Heart left ventricle (tissue), 16 donors: ENCODE results near the gene CCDC85C. TPM values are rescaled to one million over a fixed set of nuclear protein-coding genes. Genes with fewer than 3 reads are reported as not detected.

Source experiments
- ATAC-seq, 4 donors: fragments of 200-7000 bp; cut with Tn5 transposase; one replicate each; pipeline ENCODE4 v1.9.1; 2020 to 2022; ENCODE audit warnings: moderate library complexity in 4 of 4, mild to moderate bottlenecking in 3 of 4, moderate number of reproducible peaks in 1 of 4
- DNase-seq, 5 donors: peaks; one replicate each; pipeline ENCODE4 v3.0.0-alpha.2; 2020
- H3K27ac ChIP-seq, 12 donors: fragments of 200-600 bp; sonication (generic) in 4 of 12; one replicate each; pipeline versions ENCODE4 v1.5.0 to v1.8.0; 2016 to 2022; ENCODE audit warnings: mild to moderate bottlenecking in 2 of 12
- H3K27me3 ChIP-seq, 9 donors: fragments of 200-600 bp; sonication (generic) in 2 of 9; one replicate each; pipeline versions ENCODE4 v1.5.1 to v1.8.0; 2016 to 2022; ENCODE audit warnings: mild to moderate bottlenecking in 3 of 9
- H3K36me3 ChIP-seq, 9 donors: fragments of 200-600 bp; sonication (generic) in 2 of 9; one replicate each; pipeline versions ENCODE4 v1.5.0 to v1.8.0; 2018 to 2022; ENCODE audit warnings: mild to moderate bottlenecking in 2 of 9
- H3K4me1 ChIP-seq, 12 donors: fragments of 200-600 bp; sonication (generic) in 4 of 12; one replicate each; pipeline versions ENCODE4 v1.5.0 to v1.8.0; 2016 to 2022; ENCODE audit warnings: mild to moderate bottlenecking in 3 of 12
- H3K4me3 ChIP-seq, 12 donors: fragments of 200-600 bp; sonication (generic) in 4 of 12; one replicate each; pipeline versions ENCODE4 v1.5.0 to v1.8.0; 2017 to 2022; ENCODE audit warnings: mild to moderate bottlenecking in 9 of 12, moderate library complexity in 4 of 12
- H3K9me3 ChIP-seq, 12 donors: fragments of 200-600 bp; sonication (generic) in 4 of 12; one replicate each; pipeline versions ENCODE4 v1.5.0 to v1.8.0; 2016 to 2022; ENCODE audit warnings: mild to moderate bottlenecking in 1 of 12
- POLR2A ChIP-seq, 2 donors: fragments of 450-650 bp; IDR thresholded peaks; one replicate each; pipeline ENCODE4 v1.6.1; 2017; ENCODE audit warnings: antibody characterized with exemption in 2 of 2, mild to moderate bottlenecking in 2 of 2, moderate library complexity in 2 of 2
- WGBS, 4 donors: extraction: QIAGEN DNeasy Blood & Tissue Kit in 2 of 4; methylation state at CpG; one replicate each; pipeline versions ENCODE4 v1.1.5 to v1.1.7; 2013 to 2018; 5-methylcytosine and 5-hydroxymethylcytosine counted together
- intact Hi-C, 10 donors: fragments of 100-400 bp; cut with DNase I; formaldehyde crosslinking; loops; one replicate each; pipeline versions ENCODE4 v1.11.1 to v1.14.2; 2022
- polyA plus RNA-seq, 2 donors: library from polyadenylated mRNA; stranded (reverse); fragments of 200-250 nt; gene quantifications; one replicate each; pipeline ENCODE4 v1.2.3, GENCODE V29; 2013
- total RNA-seq, 9 donors: library from RNA; depleted of rRNA in 2 of 9; stranded (reverse); fragments of >200 nt in 2 of 9; fragmentation: NEBNext Ultra II Directional in 3 of 9; extraction: Animal tissue kit (Norgen Biotek cat#: 25700) in 3 of 9; gene quantifications; one replicate each; pipeline versions ENCODE4 v1.1.0 to v1.2.4, GENCODE V29; 2016 to 2023
- TF ChIP-seq, protein P1 (sequence below), 12 donors: fragments of 200-600 bp; sonication (generic) in 4 of 12; IDR thresholded peaks; one replicate each; pipeline versions ENCODE4 v1.5.0 to v1.8.0; 2018 to 2022; ENCODE audit warnings: antibody characterized with exemption in 12 of 12, mild to moderate bottlenecking in 5 of 12
- donor health status: ischemic (EF 13 %, LVEDD 7.1; RV severe dilation, severe dysfunction).
- donor health status: healthy with polysubstance abuse.
- donor health status: DM: no; HTN: yes; CAD: no.
- donor health status: DM: no; HTN: no; CAD: no.
- donor health status: ischemic (EF 25% LVEDD 6.9; RV normal size, moderate dysfunction).
- donor health status: ischemic (EF 25% LVEDD 5.7; RV mildly dilated, moderate dysfunction).
- donor health status: healthy.
- donor health status: DM: yes; HTN: yes; CAD: no.
- donor health status: ischemic (EF 35%, LVEDD 5.7; RV mildly dilated, moderate dysfunction).
- donor health status: nonischemic (EF 11% LVEDD 7.7; RV severe dilation, severe dysfunction).
- donor health status: DM: yes; HTN: yes; CAD: no.
- donor health status: PGD.
- donor health status: ischemic (EF 29% LVEDD 5.4; RV normal size, mild dysfunction).
- donor health status: nonischemic (EF 23%, LVEDD 6.1; RV moderate dilation, normal function).

CCDC85C gene
- total and polyA plus RNA-seq, 11 donors: 22.5 to 45.4 (median 29.7) TPM

DNA sequence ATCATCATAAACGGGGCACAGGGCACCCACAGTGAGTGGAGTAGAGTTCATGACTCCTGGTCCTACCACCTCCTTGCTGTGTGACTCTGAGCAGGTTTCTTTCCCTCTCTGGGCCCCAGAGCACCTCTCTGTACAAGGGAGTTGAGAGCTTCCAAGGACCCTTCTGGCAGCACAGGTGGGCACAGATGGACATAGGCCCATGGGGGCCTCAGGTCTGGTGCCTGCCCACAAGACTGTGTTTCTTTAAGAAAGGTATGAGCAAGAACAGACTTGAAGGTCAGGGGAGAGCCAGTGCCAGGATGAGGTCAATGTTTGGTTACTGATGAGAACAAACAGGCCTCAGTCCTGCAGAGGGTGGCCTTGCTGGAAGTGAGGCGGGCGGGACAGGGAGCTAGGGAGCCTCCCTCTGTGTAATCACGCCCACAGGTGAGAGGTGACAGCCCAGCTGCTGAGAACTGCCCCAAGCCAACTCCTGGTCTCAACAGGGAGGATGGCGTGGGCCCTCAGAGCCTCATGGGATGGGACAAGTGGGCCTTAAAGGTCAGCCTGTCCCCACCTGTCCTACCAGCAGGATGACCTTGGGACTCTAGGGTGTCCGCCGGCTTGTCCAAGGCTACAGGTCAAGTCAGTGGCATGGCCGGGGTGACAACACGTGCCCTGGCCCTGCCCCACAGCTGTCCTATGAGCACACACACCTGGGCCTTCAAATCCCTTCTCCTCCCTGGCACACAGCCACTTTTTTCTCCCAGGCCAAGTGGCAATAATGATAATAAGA is 49.1 kb downstream of the CCDC85C start:
- DNase-seq (peak in 2 of 5 donors; percentile 68 to 80), ATAC-seq (peak; percentile 78 to 85 (median 80))
- Histone ChIP-seq H3K27me3 (no peaks in the 10 kb centered on the region), H3K4me1 (peaks cover 0 to 60% (median 32%) of the 10 kb centered on the region in 12 donors), H3K36me3 (no peaks in the 10 kb centered on the region), H3K27ac (peak overlapping the region in 10 of 12 donors; percentile 38 to 83 (median 76)), H3K9me3 (no peaks in the 10 kb centered on the region), H3K4me3 (no peak overlapping the region)
- 45 to 63% (median 57%) methylated on average over 9 of the region's 9 CpGs for WGBS, 4 donors
- intact Hi-C loops: no loop called here
- no peak for TF ChIP-seq POLR2A (IDR thresholded peaks at IDR 0.05)
- TF ChIP-seq, protein P1, sequence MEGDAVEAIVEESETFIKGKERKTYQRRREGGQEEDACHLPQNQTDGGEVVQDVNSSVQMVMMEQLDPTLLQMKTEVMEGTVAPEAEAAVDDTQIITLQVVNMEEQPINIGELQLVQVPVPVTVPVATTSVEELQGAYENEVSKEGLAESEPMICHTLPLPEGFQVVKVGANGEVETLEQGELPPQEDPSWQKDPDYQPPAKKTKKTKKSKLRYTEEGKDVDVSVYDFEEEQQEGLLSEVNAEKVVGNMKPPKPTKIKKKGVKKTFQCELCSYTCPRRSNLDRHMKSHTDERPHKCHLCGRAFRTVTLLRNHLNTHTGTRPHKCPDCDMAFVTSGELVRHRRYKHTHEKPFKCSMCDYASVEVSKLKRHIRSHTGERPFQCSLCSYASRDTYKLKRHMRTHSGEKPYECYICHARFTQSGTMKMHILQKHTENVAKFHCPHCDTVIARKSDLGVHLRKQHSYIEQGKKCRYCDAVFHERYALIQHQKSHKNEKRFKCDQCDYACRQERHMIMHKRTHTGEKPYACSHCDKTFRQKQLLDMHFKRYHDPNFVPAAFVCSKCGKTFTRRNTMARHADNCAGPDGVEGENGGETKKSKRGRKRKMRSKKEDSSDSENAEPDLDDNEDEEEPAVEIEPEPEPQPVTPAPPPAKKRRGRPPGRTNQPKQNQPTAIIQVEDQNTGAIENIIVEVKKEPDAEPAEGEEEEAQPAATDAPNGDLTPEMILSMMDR (IDR thresholded peaks at IDR 0.05): no peak

DNA sequence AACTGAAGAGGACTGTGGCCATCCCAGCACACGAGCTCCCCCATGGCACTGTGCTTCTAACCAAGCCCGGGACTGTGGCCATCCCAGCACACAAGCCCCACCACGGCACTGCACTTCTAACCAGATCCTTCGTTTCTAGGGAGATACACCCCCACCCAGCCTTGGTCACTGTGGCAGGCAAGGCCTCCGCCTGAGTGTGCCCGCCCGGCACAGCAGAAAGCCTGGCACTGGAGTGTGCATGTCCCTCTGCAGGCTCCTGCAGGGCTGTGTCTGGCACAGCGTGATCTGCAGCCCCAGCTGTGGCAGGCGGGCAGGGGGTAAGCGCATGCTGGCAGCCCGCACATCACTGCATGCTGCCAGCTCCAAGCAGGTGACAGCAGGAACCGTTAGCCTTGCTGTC is 49.8 kb downstream of the CCDC85C start:
- Histone ChIP-seq H3K27ac (peak overlapping the region in 10 of 12 donors; percentile 38 to 83 (median 76)), H3K36me3 (no peaks in the 10 kb centered on the region), H3K4me3 (no peak overlapping the region), H3K27me3 (no peaks in the 10 kb centered on the region), H3K4me1 (peaks cover 0 to 64% (median 32%) of the 10 kb centered on the region in 12 donors), H3K9me3 (no peaks in the 10 kb centered on the region)
- TF ChIP-seq, protein P1 (IDR thresholded peaks at IDR 0.05): no peak
- TF ChIP-seq POLR2A (IDR thresholded peaks at IDR 0.05): no peak
- WGBS, 4 donors: 47 to 58% (median 54%) methylated on average over 4 to 12 of the region's 12 CpGs
- peak; percentile 82 to 87 (median 86) for ATAC-seq
- DNase-seq: peak in 2 of 5 donors; percentile 75 to 76
- intact Hi-C loops: no loop called here

DNA sequence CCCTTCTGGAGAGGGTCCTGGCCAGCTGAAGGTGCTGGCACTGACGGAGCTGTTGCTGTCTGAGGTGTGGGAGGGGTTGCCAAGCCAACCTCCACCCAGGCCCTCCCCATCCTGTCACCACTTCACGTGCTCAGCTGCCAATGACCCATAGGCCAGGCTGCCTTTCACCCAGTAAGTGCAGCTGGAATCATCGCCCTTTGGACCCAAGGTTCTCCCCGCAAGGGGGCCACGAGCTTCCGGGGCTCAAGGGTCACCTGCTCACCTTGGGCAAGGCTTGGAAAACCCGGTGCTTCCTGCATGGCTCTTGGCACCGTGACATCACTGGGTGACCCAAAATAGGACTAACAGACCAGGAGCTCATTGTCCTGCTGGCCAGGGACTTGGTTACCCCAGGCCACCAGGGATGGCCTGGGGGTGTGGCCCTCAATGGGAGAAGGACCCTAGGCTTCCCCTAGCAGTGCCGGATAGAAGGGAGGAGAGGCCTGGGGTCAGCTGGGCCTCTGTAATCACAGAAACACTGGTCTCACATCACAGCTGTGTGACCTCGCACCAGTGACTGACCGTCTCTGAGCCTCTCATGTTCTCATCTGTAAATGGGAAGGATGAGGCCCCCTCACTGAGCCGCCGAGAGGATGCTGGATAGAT is 51.3 kb downstream of the CCDC85C start:
- Histone ChIP-seq H3K27me3 (no peaks in the 10 kb centered on the region), H3K36me3 (no peaks in the 10 kb centered on the region), H3K4me1 (peaks cover 0 to 64% (median 32%) of the 10 kb centered on the region in 12 donors), H3K9me3 (no peaks in the 10 kb centered on the region), H3K27ac (peak overlapping the region in 9 of 12 donors; percentile 24 to 83 (median 50)), H3K4me3 (no peak overlapping the region)
- no peak for TF ChIP-seq POLR2A (IDR thresholded peaks at IDR 0.05)
- TF ChIP-seq, protein P1 (IDR thresholded peaks at IDR 0.05): peak in 1 of 12 donors; percentile 6
- 41 to 52% (median 43%) methylated on average over 8 to 13 of the region's 13 CpGs for WGBS, 4 donors
- DNase-seq (peak in 1 of 5 donors; percentile 60), ATAC-seq (peak; percentile 18 to 53 (median 44))
- intact Hi-C loops: no loop called here

DNA sequence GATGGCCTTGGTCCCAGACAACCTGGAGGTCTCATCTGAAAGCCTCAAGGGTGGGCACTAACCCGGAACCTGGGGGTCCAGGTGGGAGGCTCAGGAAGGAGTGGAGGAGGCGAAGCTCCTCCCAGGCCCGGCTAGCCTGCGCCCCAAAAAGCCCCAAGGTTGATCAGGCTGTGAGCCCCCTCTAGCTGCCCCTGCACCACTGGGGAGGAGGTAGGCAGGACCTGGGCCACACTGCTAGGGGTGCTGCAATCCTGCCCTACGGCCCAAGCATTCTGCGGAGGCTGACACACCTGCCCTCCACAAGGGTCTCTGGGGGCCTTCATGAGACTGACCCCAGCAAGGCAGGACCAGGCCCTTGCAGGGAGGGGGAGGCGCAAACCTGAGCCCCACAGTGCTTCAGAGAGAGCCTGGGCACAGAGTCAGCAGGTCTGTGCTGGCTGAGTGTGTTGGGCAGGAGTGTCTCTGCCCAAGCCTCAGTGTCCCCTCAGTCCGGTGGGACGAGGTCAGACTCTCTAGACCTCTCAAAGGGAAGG is 51.9 kb downstream of the CCDC85C start:
- peaks cover 0 to 64% (median 32%) of the 10 kb centered on the region in 12 donors for H3K4me1 ChIP-seq
- H3K27ac ChIP-seq: peak overlapping the region in 8 of 12 donors; percentile 25 to 83 (median 62)

More for the DNA sequence above, 51.9 kb downstream of the CCDC85C start:
- WGBS, 4 donors: 25 to 93% (median 73%) methylated on average over 1 to 9 of the region's 9 CpGs
- intact Hi-C loops: no loop called here
- Histone ChIP-seq H3K9me3 (no peaks in the 10 kb centered on the region), H3K36me3 (no peaks in the 10 kb centered on the region), H3K4me3 (no peak overlapping the region), H3K27me3 (no peaks in the 10 kb centered on the region)
- DNase-seq: no peak
- ATAC-seq: peak in 1 of 4 donors; percentile 6
- TF ChIP-seq POLR2A (IDR thresholded peaks at IDR 0.05): no peak
- TF ChIP-seq, protein P1 (IDR thresholded peaks at IDR 0.05): no peak
